Natural killer cell (primary cell): Measurements from ENCODE around the gene GOLGA2. TPM values are rescaled to one million over a fixed set of nuclear protein-coding genes. Genes with fewer than 3 reads are reported as not detected.

Source experiments
- ATAC-seq, 3 donors: fragments of 150-1000 bp in 2 of 3; fragments of 200-7000 bp in 1 of 3; cut with Tn5 transposase; 1 replicate in 1 of 3; 2 replicates in 2 of 3; pipeline ENCODE4 v1.10.0; 2021; ENCODE audit warnings: mild to moderate bottlenecking in 2 of 3, moderate library complexity in 2 of 3
- DNase-seq, 2 donors: peaks; one replicate each; pipeline versions ENCODE4 v3.0.0 to v3.0.0-alpha.2; 2013 to 2021; ENCODE audit warnings: mixed read lengths in 1 of 2
- H3K27ac ChIP-seq: one replicate; pipeline ENCODE4 v1.5.1; 2013; ENCODE audit warnings: mild to moderate bottlenecking, low read length
- H3K27me3 ChIP-seq: one replicate; pipeline ENCODE4 v1.6.1; 2013; ENCODE audit warnings: low read length; ENCODE audit not compliant: control insufficient read depth, insufficient read depth
- H3K36me3 ChIP-seq: one replicate; pipeline ENCODE4 v1.6.1; 2013; ENCODE audit warnings: low read length; ENCODE audit not compliant: control insufficient read depth, insufficient read depth
- H3K4me1 ChIP-seq: one replicate; pipeline ENCODE4 v1.6.1; 2013; ENCODE audit warnings: low read length; ENCODE audit not compliant: control insufficient read depth, insufficient read depth
- H3K4me3 ChIP-seq: one replicate; pipeline ENCODE4 v1.5.1; 2013; ENCODE audit warnings: low read length
- H3K9me3 ChIP-seq: one replicate; pipeline ENCODE4 v1.6.1; 2013; ENCODE audit warnings: low read length; ENCODE audit not compliant: control insufficient read depth, insufficient read depth
- H3K27ac Mint-ChIP-seq, 2 donors: one replicate each; pipeline ENCODE4 v1.8.0; 2022; ENCODE audit warnings: mild to moderate bottlenecking in 2 of 2, mixed read lengths in 2 of 2, moderate library complexity in 1 of 2
- H3K27me3 Mint-ChIP-seq, 2 donors: one replicate each; pipeline ENCODE4 v1.8.0; 2022; ENCODE audit warnings: low read depth in 2 of 2, mixed read lengths in 2 of 2
- H3K36me3 Mint-ChIP-seq: one replicate; pipeline ENCODE4 v1.8.0; 2022; ENCODE audit warnings: mixed read lengths
- H3K4me1 Mint-ChIP-seq, 2 donors: one replicate each; pipeline ENCODE4 v1.8.0; 2022; ENCODE audit warnings: mixed read lengths in 2 of 2
- H3K4me3 Mint-ChIP-seq: one replicate; pipeline ENCODE4 v1.8.0; 2022; ENCODE audit warnings: mild to moderate bottlenecking, moderate library complexity, mixed read lengths
- H3K9me3 Mint-ChIP-seq, 2 donors: one replicate each; pipeline ENCODE4 v1.8.0; 2022; ENCODE audit warnings: mixed read lengths in 2 of 2
- WGBS: methylation state at CpG from one replicate; pipeline ENCODE4 v1.1.7; 2013; ENCODE audit warnings: missing lambda C conversion rate; ENCODE audit not compliant: insufficient coverage; 5-methylcytosine and 5-hydroxymethylcytosine counted together
- intact Hi-C: fragments of 100-400 bp; cut with micrococcal nuclease; formaldehyde crosslinking; loops from one replicate; pipeline ENCODE4 v1.14.2; 2022
- total RNA-seq, 4 donors: library from RNA; stranded (reverse); fragments of 120-200 nt in 1 of 4; gene quantifications; one replicate each; pipeline versions ENCODE4 v1.2.3 to v1.2.4, GENCODE V29; 2013 to 2022
- TF ChIP-seq, protein P1 (sequence below): fragments of 200-600 bp; IDR thresholded peaks from one replicate; pipeline ENCODE4 v1.8.0; 2022; ENCODE audit warnings: antibody characterized with exemption

GOLGA2 gene
- total RNA-seq, 3 donors from 2014 or later (not counting 1 experiment from before 2014, with no cell fraction given), result 78.0 to 101 (median 90.9) TPM

DNA sequence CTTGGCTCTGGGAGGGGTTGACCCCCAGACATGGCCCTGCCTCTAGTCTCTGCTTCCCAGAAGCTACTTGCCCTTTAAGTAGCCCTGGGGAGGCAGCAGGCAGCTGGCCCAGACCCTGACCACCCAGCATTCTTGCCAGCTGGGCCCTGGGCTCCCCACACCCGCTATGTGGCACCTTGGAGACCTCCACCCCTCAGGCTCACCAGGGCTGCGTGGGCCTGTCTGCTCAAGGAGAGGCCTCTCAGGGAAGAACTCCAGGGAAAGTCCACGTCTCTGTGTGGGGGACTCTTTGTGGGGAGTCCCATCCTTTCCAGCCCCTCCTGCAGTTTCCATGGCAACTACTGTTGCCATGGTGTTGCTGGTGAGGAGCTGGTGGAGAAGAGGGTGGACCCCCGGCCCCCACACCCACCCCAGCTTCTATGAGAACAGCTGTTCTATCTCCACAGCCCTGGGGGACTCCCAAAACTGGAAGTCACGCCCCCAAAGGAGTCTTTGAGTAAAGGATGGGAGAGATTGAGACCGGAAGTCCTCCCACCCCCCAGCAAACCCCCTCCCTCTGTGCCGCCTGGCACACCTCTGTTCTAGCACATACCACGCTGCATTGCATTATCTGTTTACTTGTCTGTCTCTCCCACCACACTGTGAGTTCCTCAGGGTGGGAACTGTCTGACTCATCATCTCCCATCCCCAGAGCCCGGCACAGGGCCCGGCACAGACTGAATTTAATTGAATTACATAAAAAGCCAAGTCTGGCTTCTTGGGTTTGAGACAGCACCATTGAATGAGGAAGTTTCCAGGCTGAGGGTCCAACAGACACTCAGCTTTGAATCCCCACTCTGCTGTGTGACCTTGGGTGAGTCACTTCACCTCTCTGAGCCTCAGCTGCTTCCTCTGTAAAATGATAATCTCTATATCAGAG, 60.1 kb downstream of the GOLGA2 start:
- intact Hi-C loops, result no loop called here
- no peaks in the 10 kb centered on the region for H3K27me3 ChIP-seq
- TF ChIP-seq, protein P1, sequence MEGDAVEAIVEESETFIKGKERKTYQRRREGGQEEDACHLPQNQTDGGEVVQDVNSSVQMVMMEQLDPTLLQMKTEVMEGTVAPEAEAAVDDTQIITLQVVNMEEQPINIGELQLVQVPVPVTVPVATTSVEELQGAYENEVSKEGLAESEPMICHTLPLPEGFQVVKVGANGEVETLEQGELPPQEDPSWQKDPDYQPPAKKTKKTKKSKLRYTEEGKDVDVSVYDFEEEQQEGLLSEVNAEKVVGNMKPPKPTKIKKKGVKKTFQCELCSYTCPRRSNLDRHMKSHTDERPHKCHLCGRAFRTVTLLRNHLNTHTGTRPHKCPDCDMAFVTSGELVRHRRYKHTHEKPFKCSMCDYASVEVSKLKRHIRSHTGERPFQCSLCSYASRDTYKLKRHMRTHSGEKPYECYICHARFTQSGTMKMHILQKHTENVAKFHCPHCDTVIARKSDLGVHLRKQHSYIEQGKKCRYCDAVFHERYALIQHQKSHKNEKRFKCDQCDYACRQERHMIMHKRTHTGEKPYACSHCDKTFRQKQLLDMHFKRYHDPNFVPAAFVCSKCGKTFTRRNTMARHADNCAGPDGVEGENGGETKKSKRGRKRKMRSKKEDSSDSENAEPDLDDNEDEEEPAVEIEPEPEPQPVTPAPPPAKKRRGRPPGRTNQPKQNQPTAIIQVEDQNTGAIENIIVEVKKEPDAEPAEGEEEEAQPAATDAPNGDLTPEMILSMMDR, result no peak
- no peak for ATAC-seq
- WGBS, result 88% methylated on average over 8 of the region's 10 CpGs
- H3K27ac ChIP-seq, result no peak overlapping the region
- peaks cover 0 to 6% of the 10 kb centered on the region in 2 donors for H3K27me3 Mint-ChIP-seq
- H3K9me3 ChIP-seq, result no peaks in the 10 kb centered on the region
- peaks cover 17% of the 10 kb centered on the region for H3K4me1 ChIP-seq
- no peak overlapping the region for H3K4me3 Mint-ChIP-seq
- H3K9me3 Mint-ChIP-seq, result no peaks in the 10 kb centered on the region
- H3K36me3 ChIP-seq, result no peaks in the 10 kb centered on the region
- no peak for DNase-seq
- no peak overlapping the region for H3K4me3 ChIP-seq
- H3K36me3 Mint-ChIP-seq, result no peaks in the 10 kb centered on the region
- no peak overlapping the region for H3K27ac Mint-ChIP-seq
- H3K4me1 Mint-ChIP-seq, result peaks cover 11 to 12% of the 10 kb centered on the region in 2 donors

DNA sequence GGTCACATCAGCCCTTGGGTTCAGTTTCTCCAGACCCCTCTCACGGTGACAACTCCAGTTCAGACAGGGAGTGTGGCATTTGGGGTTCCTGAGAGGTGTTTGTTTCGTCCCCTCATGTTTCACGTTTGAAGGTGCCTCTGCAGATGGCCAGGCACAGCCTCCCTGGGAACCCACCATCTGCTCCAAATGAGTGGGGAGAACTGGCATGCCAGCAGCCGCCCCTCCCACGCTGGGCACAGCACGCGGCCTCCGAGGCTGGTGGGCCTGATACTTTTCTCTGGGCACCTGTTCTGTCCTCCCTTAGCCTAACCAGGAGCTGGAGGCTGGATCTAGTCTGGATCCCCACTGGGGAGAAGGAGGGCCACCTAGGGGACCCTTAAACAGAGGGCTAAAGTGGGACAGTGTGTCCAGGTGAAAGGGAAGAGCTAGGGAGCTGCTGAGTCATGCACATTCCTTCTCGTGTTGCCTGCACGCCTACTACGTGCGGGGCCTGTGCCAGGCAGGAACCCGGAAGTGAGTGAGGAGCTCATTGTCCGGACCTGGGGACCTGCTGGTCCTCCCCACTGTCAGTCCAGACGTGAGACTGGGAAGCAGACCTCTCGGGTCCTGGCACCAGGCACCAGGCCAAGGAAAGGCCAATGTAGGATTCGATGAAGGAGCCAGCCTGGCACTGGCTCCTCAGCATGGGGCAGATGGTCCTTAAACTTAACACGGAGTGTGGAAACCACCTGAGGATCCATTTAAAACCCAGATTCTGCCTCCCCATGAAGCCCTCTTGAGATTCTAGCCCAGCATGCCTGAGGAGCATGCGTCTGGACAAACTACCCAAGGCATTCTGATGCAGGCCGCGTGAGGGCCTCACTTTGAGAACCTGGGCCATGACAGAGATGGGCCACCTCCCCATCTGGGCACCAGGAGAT, 61.0 kb downstream of the GOLGA2 start:
- H3K4me3 Mint-ChIP-seq, result no peak overlapping the region
- intact Hi-C loops, result no loop called here
- peaks cover 17% of the 10 kb centered on the region for H3K4me1 ChIP-seq
- no peaks in the 10 kb centered on the region for H3K27me3 ChIP-seq
- TF ChIP-seq, protein P1, result no peak
- WGBS, result 90% methylated on average over 21 of the region's 21 CpGs
- H3K4me3 ChIP-seq, result no peak overlapping the region
- no peaks in the 10 kb centered on the region for H3K9me3 ChIP-seq
- H3K9me3 Mint-ChIP-seq, result no peaks in the 10 kb centered on the region
- H3K27ac ChIP-seq, result no peak overlapping the region
- H3K36me3 Mint-ChIP-seq, result no peaks in the 10 kb centered on the region
- H3K4me1 Mint-ChIP-seq, result peaks cover 11 to 12% of the 10 kb centered on the region in 2 donors
- H3K27me3 Mint-ChIP-seq, result peaks cover 0 to 6% of the 10 kb centered on the region in 2 donors
- no peaks in the 10 kb centered on the region for H3K36me3 ChIP-seq
- no peak overlapping the region for H3K27ac Mint-ChIP-seq
- DNase-seq (no peak), ATAC-seq (no peak)

DNA sequence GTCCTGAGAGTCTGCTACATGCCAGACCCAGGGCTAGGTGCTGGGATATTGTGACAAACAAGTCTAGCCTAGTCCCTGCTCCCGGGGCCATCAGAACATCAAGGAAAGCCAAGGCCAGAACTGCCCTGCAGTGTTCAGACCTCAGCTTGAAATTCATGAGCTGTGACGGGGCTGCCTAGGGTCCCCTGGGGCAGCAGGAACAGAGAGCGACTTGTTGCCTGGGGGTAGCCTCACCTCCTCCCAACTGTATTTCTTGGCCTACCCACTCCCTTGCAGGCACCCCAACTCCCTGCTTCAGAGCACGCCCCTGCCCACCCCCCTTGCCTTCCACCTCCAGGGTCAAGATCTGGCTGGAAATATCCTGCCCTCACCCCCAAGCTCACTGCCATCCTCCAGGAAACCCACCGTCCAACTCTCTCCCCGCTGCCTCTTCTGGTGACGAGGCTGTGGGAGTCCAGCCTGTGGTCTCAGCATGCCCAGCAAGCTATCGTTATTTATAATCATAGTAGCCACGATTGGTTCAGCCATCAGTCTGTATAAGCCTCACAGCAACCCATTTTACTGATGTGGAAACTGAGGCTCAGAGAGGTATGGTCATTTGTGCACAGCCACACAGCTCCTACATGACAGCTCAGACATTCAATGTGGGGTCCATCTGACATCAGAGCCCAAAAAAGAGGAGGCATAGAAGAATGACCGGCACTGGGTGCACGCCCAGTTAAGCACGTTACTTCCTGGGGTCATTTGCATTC, 61.9 kb downstream of the GOLGA2 start:
- Histone ChIP-seq H3K4me3 (no peak overlapping the region), H3K4me1 (peaks cover 13% of the 10 kb centered on the region), H3K36me3 (no peaks in the 10 kb centered on the region), H3K27ac (no peak overlapping the region), H3K9me3 (no peaks in the 10 kb centered on the region), H3K27me3 (no peaks in the 10 kb centered on the region)
- no peak overlapping the region for H3K27ac Mint-ChIP-seq
- peaks cover 10% of the 10 kb centered on the region in 2 donors for H3K4me1 Mint-ChIP-seq
- 86% methylated on average over 12 of the region's 12 CpGs for WGBS
- peaks cover 0 to 6% of the 10 kb centered on the region in 2 donors for H3K27me3 Mint-ChIP-seq
- TF ChIP-seq, protein P1, result no peak
- intact Hi-C loops, result no loop called here
- DNase-seq (no peak), ATAC-seq (no peak)
- H3K4me3 Mint-ChIP-seq, result no peak overlapping the region
- no peaks in the 10 kb centered on the region for H3K9me3 Mint-ChIP-seq
- H3K36me3 Mint-ChIP-seq, result no peaks in the 10 kb centered on the region
